Measurements from ENCODE around the gene CPNE5. TPM values are rescaled to one million over a fixed set of nuclear protein-coding genes. Genes with fewer than 3 reads are reported as not detected.

CPNE5 gene
- total and polyA plus RNA-seq, 9 of the 15 experiments (the other 6 are each of a cell fraction or from before 2014, with no cell fraction given): 0.14 to 1.0 (median 0.46) TPM; not detected in 2

DNA sequence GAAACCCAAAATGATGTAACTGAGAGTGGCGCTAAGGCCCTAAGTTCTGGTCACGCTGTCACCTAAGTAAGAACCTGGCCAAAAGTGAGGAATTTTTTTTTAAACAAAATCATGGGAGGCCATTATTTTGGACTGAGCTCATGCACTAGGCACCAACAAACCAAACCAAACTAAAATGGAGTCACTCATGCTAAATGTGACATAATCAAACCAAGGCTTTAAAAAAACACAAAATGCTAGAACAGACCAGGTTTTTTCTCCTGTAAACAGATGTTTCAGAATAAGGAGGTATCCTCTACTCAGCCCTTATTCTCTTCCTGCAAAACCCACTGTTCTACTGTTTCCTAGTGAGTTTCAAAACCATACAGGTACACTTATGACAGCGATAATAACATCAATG lies 45.4 kb upstream of the CPNE5 start (continued):
- TF ChIP-seq, protein P1, sequence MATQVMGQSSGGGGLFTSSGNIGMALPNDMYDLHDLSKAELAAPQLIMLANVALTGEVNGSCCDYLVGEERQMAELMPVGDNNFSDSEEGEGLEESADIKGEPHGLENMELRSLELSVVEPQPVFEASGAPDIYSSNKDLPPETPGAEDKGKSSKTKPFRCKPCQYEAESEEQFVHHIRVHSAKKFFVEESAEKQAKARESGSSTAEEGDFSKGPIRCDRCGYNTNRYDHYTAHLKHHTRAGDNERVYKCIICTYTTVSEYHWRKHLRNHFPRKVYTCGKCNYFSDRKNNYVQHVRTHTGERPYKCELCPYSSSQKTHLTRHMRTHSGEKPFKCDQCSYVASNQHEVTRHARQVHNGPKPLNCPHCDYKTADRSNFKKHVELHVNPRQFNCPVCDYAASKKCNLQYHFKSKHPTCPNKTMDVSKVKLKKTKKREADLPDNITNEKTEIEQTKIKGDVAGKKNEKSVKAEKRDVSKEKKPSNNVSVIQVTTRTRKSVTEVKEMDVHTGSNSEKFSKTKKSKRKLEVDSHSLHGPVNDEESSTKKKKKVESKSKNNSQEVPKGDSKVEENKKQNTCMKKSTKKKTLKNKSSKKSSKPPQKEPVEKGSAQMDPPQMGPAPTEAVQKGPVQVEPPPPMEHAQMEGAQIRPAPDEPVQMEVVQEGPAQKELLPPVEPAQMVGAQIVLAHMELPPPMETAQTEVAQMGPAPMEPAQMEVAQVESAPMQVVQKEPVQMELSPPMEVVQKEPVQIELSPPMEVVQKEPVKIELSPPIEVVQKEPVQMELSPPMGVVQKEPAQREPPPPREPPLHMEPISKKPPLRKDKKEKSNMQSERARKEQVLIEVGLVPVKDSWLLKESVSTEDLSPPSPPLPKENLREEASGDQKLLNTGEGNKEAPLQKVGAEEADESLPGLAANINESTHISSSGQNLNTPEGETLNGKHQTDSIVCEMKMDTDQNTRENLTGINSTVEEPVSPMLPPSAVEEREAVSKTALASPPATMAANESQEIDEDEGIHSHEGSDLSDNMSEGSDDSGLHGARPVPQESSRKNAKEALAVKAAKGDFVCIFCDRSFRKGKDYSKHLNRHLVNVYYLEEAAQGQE (IDR thresholded peaks at IDR 0.05; ENCODE audit: borderline replicate concordance): no peak
- TF ChIP-seq, protein P1 (CRISPR knock-in tag; IDR thresholded peaks at IDR 0.05; ENCODE audit: low read depth): no peak
- TF ChIP-seq KAT2B (IDR thresholded peaks at IDR 0.05; ENCODE audit: low read depth, low read length): no peak
- TF ChIP-seq ZNF146 (CRISPR knock-in tag; IDR thresholded peaks at IDR 0.05; ENCODE audit: unreplicated experiment): no peak
- TF ChIP-seq HLTF (IDR thresholded peaks at IDR 0.05): no peak
- TF ChIP-seq EP400 (IDR thresholded peaks at IDR 0.05): no peak
- TF ChIP-seq CSDE1 (IDR thresholded peaks at IDR 0.05): no peak
- TF ChIP-seq, protein P2, sequence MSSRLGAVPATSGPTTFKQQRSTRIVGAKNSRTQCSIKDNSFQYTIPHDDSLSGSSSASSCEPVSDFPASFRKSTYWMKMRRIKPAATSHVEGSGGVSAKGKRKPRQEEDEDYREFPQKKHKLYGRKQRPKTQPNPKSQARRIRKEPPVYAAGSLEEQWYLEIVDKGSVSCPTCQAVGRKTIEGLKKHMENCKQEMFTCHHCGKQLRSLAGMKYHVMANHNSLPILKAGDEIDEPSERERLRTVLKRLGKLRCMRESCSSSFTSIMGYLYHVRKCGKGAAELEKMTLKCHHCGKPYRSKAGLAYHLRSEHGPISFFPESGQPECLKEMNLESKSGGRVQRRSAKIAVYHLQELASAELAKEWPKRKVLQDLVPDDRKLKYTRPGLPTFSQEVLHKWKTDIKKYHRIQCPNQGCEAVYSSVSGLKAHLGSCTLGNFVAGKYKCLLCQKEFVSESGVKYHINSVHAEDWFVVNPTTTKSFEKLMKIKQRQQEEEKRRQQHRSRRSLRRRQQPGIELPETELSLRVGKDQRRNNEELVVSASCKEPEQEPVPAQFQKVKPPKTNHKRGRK (tag; IDR thresholded peaks at IDR 0.05): no peak
- TF ChIP-seq DIDO1 (tag; IDR thresholded peaks at IDR 0.05; ENCODE audit: low read depth): no peak
- no peak for TF ChIP-seq PURB (CRISPR knock-in tag; IDR thresholded peaks at IDR 0.05; ENCODE audit: low read depth)
- TF ChIP-seq, protein P3, sequence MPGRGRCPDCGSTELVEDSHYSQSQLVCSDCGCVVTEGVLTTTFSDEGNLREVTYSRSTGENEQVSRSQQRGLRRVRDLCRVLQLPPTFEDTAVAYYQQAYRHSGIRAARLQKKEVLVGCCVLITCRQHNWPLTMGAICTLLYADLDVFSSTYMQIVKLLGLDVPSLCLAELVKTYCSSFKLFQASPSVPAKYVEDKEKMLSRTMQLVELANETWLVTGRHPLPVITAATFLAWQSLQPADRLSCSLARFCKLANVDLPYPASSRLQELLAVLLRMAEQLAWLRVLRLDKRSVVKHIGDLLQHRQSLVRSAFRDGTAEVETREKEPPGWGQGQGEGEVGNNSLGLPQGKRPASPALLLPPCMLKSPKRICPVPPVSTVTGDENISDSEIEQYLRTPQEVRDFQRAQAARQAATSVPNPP (IDR thresholded peaks at IDR 0.05; ENCODE audit: borderline replicate concordance, insufficient read depth, insufficient read length): no peak
- TF ChIP-seq SREBF1 (IDR thresholded peaks at IDR 0.05; ENCODE audit: borderline replicate concordance, low read depth, low read length): no peak
- TF ChIP-seq SIX5 (IDR thresholded peaks at IDR 0.05; ENCODE audit: borderline replicate concordance in 1 of 2, insufficient read depth in 1 of 2, low read depth in 1 of 2, low read length in 2 of 2): no peak
- TF ChIP-seq, protein P4, sequence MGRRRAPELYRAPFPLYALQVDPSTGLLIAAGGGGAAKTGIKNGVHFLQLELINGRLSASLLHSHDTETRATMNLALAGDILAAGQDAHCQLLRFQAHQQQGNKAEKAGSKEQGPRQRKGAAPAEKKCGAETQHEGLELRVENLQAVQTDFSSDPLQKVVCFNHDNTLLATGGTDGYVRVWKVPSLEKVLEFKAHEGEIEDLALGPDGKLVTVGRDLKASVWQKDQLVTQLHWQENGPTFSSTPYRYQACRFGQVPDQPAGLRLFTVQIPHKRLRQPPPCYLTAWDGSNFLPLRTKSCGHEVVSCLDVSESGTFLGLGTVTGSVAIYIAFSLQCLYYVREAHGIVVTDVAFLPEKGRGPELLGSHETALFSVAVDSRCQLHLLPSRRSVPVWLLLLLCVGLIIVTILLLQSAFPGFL (CRISPR knock-in tag; IDR thresholded peaks at IDR 0.05): no peak
- peak; percentile 85; the same call in 1 of the 2 replicates for TF ChIP-seq NFXL1 (CRISPR knock-in tag; IDR thresholded peaks at IDR 0.05)
- TF ChIP-seq, protein P5, sequence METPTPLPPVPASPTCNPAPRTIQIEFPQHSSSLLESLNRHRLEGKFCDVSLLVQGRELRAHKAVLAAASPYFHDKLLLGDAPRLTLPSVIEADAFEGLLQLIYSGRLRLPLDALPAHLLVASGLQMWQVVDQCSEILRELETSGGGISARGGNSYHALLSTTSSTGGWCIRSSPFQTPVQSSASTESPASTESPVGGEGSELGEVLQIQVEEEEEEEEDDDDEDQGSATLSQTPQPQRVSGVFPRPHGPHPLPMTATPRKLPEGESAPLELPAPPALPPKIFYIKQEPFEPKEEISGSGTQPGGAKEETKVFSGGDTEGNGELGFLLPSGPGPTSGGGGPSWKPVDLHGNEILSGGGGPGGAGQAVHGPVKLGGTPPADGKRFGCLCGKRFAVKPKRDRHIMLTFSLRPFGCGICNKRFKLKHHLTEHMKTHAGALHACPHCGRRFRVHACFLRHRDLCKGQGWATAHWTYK (CRISPR knock-in tag; IDR thresholded peaks at IDR 0.05): peak; percentile 89
